Fibroblast of the aortic adventitia (primary cell): ENCODE data around the gene SLC11A1. TPM values are rescaled to one million over a fixed set of nuclear protein-coding genes. Genes with fewer than 3 reads are reported as not detected.

Experiments used
- DNase-seq: peaks from one replicate; pipeline ENCODE4 v3.0.0-alpha.2; 2010; ENCODE audit warnings: low read depth
- H3K4me3 ChIP-seq: 2 replicates; pipeline ENCODE4 v1.5.1; 2011; ENCODE audit warnings: low read depth, mild to moderate bottlenecking, control low read depth, low read length, moderate library complexity
- total RNA-seq: library from RNA; depleted of rRNA; stranded (reverse); fragments of >200 nt; gene quantifications from 2 replicates; pipeline ENCODE4 v1.2.3, GENCODE V29; 2012; ENCODE audit warnings: low replicate concordance
- TF ChIP-seq, protein P1 (sequence below): IDR thresholded peaks from 2 replicates; pipeline ENCODE4 v1.5.1; 2011; ENCODE audit warnings: mild to moderate bottlenecking, low read length, control low read depth, inconsistent platforms; ENCODE audit not compliant: insufficient read depth

The SLC11A1 gene
- total RNA-seq, 1 donor = 0.09 TPM

DNA sequence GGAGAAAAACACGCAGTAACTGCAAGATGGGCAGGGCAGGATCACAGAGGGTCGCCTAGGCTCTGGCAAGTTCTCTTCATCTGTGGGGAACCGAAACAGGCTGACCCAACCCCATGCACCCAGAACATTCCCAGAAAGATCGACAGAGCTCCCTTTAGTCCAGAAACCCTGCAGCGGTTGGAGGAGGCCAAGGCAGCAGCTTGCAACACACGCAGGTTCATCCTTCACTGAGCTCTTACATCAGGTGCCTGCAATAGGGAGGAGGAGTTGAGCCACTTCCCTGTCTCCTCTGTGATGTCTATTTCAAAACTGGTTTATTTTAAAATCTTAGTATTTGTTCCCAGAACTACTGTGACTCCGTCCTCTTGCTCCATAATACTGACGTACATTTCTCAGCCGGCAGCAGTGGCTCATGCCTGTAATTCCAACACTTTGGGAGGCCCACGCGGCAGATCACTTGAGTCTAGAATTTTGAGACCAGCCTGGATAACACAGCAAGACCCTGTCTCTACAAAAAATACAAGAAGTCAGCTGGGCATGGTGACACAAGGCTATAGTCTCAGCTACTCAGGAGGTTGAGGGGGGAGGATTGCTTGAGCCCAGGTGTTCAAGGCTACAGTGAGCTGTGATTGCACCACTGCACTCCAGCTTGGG lies 11.5 kb upstream of the SLC11A1 start:
- no peak overlapping the region for H3K4me3 ChIP-seq
- peak; percentile 48 for DNase-seq
- TF ChIP-seq, protein P1, sequence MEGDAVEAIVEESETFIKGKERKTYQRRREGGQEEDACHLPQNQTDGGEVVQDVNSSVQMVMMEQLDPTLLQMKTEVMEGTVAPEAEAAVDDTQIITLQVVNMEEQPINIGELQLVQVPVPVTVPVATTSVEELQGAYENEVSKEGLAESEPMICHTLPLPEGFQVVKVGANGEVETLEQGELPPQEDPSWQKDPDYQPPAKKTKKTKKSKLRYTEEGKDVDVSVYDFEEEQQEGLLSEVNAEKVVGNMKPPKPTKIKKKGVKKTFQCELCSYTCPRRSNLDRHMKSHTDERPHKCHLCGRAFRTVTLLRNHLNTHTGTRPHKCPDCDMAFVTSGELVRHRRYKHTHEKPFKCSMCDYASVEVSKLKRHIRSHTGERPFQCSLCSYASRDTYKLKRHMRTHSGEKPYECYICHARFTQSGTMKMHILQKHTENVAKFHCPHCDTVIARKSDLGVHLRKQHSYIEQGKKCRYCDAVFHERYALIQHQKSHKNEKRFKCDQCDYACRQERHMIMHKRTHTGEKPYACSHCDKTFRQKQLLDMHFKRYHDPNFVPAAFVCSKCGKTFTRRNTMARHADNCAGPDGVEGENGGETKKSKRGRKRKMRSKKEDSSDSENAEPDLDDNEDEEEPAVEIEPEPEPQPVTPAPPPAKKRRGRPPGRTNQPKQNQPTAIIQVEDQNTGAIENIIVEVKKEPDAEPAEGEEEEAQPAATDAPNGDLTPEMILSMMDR = no peak

DNA sequence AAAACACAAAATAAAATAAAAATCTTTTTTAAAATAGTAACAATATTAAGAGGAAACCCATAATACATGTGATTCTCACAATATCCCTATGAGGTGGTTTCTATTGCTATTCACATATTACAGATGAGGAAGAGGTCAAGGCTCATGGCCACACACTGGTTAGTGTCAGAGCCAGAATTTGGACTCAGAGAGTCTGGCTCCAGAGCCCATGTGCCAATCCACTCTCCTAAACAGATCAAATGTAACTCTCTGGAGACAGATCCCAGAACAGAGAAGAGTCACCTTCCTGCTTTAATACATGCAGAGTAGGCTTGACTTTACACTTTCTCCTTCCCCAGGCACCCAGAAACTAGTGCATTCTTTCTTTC lies 10.1 kb upstream of the SLC11A1 start:
- TF ChIP-seq, protein P1 = no peak
- H3K4me3 ChIP-seq = no peak overlapping the region
- DNase-seq = no peak

DNA sequence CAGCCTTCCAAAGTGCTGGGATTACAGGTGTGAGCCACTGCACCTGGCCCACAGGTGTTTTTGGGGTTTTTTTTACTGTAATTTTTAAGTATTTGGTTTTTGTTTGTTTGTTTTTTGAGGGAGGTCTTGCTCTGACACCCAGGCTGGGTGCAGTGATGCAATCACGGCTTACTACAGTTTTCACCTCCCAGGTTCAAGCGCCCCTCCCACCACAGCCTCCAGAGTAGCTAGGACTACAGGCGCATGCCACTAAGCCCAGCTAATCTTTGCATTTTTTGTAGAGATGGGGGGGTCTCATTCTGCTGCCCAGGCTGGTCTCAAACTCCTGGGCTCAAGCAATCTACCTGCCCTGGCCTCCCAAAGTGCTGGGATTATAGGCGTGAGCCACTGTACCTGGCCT lies 7.3 kb upstream of the SLC11A1 start:
- TF ChIP-seq, protein P1 = no peak
- H3K4me3 ChIP-seq = no peak overlapping the region
- DNase-seq = no peak

- no peak overlapping the region for H3K4me3 ChIP-seq
- TF ChIP-seq, protein P1 = no peak
- peak; percentile 82 for DNase-seq
These were observed 6.9 kb upstream of the SLC11A1 start for GRCh38 chr2:218375212-218375611.

GRCh38 chr2:218378053-218378452 lies 4.0 kb upstream of the SLC11A1 start:
- TF ChIP-seq, protein P1 = no peak
- no peak overlapping the region for H3K4me3 ChIP-seq
- DNase-seq = no peak

- TF ChIP-seq, protein P1 = no peak
- DNase-seq = no peak
- H3K4me3 ChIP-seq = no peak overlapping the region
These were observed 712 bp downstream of the SLC11A1 start for GRCh38 chr2:218382785-218383184.
